GDM1 (cell line): Measurements from ENCODE around the gene KRTAP10-5.
"Not testable (repeated sequence)": the region's sequence is repeated elsewhere in the genome, so short reads cannot be mapped to it uniquely, and the experiment has no call there.

Experiments used
- DNase-seq: peaks from one replicate; lab custom pipeline; 2025; lab: John Stamatoyannopoulos, UW

KRTAP10-5 gene

DNA sequence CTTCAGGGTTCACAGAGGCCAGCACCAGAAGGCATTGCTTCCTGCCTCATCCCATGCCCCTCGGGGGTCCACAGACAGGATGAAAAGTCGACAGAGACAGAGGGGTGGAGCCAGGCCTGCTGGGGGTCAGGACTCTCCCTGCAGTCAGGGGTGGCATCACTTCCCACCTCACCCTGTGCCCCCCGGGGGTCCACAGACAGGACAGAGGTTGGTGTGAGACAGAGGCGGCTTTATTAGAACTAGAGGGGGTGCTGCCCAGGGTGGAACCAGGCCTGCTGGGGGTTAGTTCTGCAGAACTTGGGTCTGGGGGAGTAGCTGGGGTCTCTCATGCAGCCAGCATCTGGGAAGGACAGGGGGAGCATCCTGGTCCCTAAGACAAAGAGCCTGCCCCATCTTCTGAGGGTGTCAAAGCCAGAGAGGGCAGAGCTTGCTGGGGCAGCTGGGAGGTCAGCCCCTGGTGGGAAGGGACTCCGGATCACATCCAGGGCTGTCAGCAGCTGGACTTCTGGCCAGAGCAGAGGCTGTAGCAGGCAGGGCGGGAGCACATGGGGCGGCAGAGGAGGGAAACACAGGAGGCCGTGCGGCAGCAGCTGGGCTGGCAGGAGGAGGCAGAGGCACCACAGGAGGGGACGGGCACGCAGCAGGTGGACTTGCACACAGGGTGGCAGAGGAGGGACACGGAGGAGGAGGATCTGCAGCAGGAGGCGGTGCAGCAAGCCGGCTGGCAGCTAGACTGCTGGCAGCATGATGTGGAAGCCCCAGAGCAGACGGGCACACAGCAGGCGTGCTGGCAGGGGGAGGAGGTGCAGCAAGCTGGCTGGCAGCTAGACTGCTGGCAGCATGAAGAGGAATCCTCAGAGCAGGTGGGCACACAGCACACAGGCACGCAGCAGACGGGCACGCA lies 10.7 kb upstream of the KRTAP10-5 start:
- DNase-seq: not testable (repeated sequence)

DNA sequence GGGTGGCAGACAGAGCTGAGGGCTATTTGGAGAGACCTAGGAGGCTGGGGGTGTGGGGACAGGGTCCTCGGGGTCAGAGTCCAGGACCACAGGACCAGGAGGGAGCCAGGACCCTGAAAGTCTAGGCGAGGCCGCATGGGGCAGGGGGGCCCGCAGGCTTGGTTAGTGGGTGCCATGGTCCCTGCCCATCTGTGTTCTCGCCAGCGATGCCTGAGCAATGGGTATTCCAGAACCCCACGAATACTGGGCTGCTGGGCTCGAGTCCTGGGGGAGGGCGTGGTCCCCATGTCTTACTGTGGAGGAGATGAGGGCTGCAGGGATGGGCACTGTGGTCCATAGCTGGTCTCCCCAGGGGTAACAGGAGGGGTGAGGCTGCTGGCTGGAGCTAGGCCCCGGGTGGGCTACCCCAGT lies 9.9 kb upstream of the KRTAP10-5 start:
- DNase-seq: no peak

DNA sequence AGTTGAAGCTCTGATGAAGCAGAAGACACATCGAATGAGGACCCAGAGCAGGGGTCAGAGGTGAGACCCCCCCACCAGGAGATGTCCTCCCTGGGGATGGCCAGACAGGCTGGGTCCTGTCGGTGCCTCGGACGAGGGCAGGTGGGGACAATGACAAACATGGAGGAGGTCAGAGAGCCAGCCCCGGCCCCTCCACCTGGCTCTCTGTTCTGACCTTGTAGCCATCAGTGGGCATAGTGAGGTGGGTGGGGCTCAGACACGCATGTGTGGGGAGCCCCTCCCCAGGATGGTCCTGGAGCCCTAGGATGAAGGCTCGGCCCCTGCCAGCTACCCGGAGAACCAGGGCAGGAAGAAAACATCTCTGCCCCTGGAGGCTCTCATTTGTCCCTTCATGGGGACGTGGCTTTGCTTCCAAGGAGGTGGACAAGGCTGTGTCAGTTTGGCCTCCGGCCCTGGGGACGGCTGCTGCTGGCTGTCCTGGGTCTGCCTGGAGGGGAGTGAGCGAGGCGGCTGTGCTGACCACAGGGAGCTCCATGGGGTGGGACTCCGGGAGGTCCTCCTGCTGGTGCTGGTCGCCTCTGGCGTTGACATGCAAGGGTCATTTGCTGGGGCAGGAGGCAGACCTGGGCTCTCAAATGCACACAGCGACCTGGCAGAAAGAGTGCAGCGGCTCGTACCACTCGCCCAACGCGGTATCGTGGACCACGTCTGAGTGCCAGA lies 9.3 kb upstream of the KRTAP10-5 start:
- no peak for DNase-seq

DNA sequence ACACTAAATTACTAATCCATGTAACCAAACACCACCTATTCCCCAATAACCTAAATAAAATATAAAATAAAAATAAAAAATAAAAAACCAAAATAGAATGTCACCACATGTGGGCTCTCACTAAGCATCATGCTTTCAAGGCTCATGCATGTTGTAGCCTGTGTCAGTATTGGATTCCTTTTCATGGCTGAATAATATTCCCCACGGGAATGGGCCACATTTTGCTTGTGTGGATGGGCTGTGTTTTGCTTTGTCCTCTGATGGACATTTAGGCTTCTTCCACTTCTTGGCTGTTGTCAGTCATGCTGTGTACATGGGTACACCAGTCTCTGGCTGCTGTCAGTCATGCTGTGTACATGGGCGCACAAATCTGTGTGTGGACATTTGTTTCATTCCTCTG lies 8.7 kb upstream of the KRTAP10-5 start:
- DNase-seq: no peak

DNA sequence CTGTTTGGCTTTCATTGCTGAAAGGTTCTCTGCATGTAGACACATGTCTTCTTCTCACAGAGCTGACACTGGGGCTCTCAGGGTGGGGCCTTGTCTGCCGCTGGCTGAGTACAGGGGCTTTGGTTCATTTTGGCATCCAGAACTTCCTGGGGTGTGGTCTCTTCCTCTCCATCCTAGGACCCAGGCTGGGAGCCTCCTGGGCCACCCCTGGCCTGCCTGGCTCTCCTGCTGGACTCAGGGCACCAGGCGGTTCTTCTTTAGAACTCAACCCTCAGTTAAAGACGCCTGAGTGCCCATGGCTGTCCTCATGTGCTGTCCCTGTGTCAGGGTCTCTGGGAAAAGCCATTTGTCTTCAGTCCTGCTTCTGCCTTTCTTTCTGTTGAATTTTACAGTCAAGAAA lies 5.5 kb upstream of the KRTAP10-5 start:
- DNase-seq: no peak

DNA sequence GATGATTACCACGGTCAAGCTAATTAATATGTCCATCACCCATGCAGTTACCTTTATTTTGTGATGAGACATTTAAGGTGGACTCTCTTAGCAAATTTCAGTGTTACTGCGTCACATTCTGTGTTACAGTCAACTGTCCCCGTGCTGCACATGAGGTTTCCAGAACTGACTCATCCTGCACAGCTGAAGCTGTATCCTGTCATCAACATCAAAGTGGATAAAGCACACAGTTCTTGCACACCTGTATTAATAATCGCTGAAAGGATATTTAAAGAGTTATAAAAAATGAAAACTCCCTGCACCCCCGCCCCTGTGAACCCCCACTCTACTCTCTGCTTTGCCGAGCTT lies 3.4 kb upstream of the KRTAP10-5 start:
- no peak for DNase-seq

DNA sequence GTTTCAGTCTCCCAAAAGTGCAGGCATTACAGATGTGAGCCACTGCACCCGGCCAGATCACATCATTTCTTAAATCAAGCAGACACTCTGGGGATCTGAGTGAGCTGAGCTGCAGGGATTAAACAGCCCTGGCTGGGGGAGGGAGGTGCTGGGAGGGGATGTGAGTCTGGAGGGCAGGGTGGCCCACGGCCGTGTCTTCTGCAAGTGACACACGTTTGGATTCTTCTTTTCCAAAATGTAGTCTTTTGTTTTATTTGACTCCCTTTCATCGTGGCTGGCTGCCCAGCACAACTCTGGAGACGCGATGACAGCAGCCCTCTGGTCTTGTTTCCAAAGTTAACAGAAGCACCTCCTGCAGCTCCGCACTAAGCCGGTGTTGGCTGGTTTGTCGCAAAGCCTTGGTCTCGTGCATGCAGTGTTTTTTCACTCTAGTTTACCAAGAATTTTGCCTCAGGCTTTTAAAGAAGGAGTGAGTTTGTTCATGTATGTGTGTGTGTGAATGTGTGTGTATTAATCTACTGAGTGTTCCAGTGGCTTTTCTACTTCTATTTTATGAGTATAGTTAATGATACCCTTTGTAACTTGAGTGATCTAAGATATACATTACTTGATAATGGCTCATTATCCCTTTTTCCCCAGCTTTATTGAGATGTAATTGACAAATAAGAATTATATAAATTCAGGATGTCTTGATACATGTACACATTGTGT lies 2.8 kb upstream of the KRTAP10-5 start:
- DNase-seq: no peak

DNA sequence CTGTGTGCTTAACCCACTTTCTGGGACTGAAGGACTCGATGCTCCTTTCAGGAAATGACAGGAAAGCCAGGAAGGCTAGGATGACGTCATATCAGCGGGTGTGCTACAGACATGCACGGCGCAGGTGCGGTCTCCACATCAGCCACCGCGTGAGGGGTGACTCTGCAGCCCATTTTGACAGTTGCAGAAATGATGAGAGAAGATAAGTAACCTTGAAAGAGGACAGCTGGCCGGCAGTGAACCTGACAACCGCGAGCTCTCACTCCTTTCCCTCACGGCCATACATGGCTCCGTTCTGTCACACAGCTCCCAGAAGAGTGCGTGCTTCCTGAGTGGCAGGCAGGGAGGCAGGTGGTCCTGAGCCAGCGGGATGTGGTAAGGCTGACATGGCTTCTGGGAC lies 1.7 kb upstream of the KRTAP10-5 start:
- DNase-seq: no peak

DNA sequence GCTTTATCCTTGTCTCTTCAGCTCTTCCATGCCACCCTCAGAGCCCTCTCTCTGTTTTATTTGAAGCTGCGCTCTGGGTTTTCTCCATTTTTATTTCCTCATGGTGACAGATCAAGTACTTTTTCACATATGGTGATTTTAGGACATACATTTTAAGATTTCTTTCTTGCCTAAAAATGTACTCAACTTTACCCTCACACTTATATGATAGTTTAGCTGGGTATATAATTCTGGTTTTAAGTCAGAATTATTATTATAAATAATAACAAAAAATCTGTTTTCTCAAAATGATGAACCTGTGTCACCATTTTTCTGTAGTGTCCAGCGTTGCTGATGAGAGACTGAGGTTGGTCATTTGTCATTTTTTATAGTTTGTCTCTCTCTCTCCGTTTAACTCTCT lies 754 bp upstream of the KRTAP10-5 start:
- DNase-seq: no peak

DNA sequence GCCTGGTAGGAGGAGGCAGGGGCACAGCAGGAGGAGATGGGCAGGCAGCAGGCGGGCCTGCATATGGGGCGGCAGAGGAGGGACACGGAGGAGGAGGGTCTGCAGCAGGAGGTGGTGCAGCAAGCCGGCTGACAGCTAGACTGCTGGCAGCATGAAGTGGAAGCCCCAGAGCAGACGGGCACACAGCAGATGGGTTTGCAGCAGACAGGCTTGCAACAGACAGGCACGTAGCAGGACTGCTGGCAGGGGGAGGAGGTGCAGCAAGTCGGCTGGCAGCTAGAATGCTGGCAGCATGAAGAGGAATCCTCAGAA lies 615 bp downstream of the KRTAP10-5 start:
- DNase-seq: no peak

DNA sequence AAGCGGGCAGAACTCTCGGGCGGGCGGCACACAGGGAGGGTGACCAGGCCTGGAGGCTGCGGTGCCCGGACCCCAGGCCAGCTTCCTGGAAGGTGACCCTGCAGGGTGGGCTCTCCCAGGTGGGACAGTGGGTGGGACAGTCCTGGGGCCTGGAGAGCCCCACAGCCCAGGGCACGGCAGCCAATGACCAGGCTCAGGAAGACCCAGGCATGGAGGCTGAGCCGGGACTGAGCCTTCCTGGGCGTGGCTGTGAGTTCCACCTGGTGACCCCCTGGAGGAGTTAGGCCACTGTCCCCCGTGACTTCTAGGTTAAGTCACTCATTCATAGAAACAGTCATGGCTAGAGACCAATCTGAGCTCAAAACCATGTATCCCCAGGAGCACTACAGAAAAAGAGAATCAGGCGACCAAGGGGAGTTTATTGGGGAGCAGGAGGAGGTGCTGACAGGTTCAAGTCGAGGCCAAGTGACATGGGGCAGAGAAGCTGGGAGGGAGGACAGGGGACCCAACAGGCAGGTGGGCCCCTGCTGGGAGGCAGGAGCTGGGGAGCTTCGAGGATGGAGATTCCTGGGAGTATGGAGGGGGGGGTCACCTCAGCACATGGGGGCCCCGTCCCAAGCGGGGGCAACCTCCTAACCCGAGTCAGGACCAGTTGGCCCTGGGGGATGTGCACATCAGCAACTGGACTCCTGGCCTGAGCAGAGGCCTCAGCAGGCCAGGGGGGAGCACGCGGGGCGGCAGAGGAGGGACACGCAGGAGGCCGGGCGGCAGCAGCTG lies 1.2 kb downstream of the KRTAP10-5 start:
- no peak for DNase-seq

DNA sequence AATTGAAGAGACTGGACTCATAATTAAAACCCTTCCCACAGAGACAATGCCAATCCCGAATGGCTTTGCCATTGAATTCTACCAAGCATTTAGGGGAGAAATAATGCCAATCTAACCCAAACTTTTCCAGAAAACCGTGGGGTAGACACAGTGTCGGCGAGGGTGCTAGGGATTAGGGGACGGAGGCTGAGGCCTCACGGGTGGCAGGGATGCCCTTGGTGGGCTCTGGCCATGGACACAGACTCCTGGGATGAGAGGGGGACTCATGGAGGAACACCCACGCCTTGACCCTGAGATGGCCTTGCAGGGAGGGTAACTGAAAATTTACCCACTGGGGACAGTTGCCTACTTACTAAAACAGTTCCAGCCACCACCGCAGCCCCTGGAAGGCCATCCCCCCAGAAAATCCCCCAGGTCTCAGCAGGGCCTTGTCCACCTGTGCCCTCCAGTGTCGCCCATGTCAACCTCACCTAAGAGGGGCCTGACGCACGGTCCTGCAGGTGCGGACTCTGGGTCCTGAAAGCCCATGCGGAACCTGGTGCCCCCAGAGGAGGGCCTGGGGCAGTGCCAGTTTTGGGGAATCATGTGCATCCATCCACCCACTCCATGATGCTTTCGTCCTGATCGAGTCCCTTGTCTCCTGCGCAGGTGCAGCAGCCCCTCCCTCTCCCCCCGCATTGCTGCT lies 1.9 kb downstream of the KRTAP10-5 start:
- DNase-seq: no peak

DNA sequence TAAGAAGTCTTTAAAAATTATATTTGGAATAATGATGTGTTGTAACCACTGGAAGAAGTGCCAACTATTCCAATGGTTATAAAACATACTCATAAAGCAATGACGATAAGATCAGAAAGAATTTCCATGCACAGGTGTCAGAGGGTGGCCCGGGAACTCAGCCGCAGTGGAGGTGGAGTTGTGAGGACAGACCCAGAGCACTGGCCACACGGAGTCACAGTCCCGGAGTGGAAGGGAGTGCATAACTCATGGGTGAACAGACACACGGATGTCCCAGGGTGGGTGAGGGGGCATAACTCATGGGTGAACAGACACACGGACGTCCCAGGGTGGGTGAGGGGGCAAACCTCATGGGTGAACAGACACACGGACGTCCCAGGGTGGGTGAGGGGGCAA lies 4.4 kb downstream of the KRTAP10-5 start:
- no peak for DNase-seq

DNA sequence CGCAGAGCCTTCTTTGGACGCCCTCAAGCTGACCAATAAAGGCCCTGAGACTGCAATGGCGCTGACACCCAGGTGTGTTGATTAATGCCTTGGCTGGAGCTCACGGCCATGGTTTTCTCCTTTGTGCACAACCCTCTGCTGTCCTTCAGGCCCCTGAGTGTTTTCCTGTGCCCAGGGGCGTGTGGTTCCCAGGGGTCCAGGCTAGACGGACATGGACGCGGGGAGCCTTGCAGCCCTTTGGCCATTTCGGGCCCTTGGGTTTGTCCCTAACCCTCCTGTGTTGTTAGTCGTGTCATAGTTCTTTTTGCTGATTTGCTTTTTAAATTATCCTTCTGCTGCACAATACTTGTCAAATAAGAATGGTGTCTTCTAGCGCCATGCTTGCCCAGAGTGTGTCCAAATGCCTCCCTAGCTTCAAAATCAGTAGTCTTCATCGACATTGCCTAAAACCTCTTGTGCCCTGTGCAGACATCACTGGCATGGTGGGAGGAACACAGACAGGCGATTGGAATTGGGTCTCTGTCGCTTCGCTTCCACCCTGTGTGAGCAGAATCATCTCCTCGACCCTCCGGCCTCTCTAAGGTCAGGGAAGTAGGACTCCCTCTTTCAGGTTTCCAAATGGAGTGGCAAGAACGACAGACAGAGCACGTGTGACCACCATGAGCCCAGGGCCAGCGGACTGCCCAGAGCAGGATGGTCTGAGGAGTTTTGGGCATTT lies 4.9 kb downstream of the KRTAP10-5 start:
- DNase-seq: no peak

DNA sequence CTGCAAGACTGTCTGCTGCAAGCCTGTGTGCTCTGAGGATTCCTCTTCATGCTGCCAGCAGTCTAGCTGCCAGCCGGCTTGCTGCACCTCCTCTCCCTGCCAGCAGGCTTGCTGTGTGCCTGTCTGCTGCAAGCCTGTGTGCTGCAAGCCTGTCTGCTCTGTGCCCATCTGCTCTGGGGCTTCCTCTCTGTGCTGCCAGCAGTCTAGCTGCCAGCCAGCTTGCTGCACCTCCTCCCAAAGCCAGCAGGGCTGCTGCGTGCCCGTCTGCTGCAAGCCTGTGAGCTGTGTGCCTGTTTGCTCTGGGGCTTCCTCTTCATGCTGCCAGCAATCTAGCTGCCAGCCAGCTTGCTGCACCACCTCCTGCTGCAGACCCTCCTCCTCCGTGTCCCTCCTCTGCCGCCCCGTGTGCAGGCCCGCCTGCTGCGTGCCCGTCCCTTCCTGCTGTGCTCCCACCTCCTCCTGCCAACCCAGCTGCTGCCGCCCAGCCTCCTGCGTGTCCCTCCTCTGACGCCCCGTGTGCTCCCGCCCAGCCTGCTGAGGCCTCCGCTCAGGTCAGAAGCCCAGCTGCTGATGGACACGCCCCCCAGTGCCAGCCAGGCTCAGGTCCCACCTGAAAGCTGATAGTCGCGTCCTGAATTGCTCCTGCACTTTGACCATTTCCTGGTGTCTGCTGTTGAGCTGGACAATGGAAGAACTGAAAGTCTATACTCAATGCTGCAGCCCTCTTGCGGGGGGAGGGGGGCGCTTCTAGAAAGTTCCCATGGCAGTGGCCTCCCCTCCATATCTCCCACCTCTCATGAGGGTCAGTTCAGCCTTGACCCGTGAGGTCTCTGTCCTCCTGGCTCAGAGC lies 5.7 kb downstream of the KRTAP10-5 start:
- no peak for DNase-seq

DNA sequence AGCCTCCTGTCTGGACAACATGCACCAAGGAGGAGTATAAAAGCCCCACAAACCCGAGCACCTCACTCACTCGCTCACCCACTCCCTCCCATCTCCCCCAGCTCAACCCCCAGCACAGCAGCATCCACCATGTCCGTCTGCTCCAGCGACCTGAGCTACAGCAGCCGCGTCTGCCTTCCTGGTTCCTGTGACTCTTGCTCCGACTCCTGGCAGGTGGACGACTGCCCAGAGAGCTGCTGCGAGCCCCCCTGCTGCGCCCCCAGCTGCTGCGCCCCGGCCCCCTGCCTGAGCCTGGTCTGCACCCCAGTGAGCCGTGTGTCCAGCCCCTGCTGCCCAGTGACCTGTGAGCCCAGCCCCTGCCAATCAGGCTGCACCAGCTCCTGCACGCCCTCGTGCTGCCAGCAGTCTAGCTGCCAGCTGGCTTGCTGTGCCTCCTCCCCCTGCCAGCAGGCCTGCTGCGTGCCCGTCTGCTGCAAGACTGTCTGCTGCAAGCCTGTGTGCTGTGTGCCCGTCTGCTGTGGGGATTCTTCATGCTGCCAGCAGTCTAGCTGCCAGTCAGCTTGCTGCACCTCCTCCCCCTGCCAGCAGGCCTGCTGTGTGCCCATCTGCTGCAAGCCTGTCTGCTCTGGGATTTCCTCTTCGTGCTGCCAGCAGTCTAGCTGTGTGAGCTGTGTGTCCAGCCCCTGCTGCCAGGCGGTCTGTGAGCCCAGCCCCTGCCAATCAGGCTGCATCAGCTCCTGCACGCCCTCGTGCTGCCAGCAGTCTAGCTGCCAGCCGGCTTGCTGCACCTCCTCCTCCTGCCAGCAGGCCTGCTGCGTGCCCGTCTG lies 6.6 kb downstream of the KRTAP10-5 start, which contains the start of gene KRTAP10-4:
Gene KRTAP10-4, plus strand, starts transcription at position 100 of the 827 bp plus-strand sequence. Its CDS starts 30 bp downstream, at position 130.
- DNase-seq: not testable (repeated sequence)

DNA sequence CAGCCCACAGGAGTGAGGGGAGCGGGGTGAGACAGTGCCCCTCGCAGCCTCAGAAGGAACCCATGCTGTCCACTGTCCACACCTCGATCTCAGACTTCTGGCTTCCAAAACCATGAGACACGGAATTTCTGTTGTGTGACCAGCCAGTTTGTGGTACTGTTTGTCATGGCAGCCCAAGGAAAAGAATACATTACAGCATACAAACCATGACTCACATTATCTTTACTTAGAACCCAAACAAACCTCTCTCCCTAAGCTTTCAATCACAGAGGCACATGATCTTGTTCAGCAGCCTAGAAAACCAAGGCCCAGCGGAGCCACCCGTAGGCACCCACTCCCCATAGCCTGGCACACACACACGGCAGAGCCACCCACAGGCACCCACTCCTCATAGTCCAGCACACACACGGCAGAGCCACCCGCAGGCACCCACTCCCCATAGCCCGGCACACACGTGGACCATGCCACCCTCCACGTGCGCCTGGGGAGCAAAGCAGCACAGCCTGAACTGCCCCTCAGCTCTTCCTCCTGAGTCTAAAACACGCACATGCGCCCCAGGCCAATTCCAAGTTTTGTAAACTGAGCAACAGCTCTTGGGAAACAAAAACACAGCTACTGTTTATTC lies 7.3 kb downstream of the KRTAP10-5 start:
- DNase-seq: no peak
